ENCODE measurements around the gene KRTAP1-3. TPM values are rescaled to one million over a fixed set of nuclear protein-coding genes. Genes with fewer than 3 reads are reported as not detected.
"Not testable (repeated sequence)": the region's sequence is repeated elsewhere in the genome, so short reads cannot be mapped to it uniquely, and the experiment has no call there.

The KRTAP1-3 gene
- total RNA-seq: not detected in 2 replicates

DNA sequence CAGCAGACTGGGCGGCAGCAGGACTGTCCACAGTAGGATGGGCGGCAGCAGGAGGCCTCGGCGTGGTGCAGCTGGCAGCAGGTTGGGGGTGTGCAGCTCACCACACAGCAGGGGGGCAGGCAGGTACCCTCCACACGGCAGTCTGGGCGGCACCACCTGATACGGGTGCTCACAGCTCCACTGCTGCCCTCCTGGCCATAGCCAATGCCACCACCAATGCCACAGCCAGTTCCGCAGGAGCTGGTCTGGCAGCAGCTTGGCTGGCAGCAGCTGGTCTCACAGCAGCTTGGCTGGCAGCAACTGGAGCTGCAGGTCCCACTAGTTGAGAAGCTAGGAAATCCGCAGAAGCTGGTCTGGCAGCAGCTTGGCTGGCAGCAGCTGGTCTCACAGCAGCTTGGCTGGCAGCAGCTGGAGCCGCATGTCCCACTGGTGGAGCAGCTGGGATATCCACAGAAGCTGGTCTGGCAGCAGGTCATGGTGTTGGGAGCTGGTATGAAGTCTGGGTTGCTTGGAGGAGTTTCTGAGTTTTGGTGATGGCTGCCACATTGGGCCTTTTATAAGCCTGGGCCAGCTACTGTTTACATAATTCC is at the start of gene KRTAP1-3:
TSS of gene KRTAP1-3 (minus strand) at position 529 of the 590 bp plus-strand sequence. CDS start at position 476, 53 bp downstream.
- DNase-seq (ENCODE audit: low read depth in 2 of 2): not testable (repeated sequence)

GRCh38 chr17:41084100-41084856 is 49.6 kb upstream of the KRTAP1-3 start, which contains the start of gene KRTAP4-7:
Gene KRTAP4-7 (plus strand): TSS chr17:41084150. CDS start chr17:41084207, 57 bp downstream.
- DNase-seq (ENCODE audit: low read depth in 2 of 2): not testable (repeated sequence)

GRCh38 chr17:41083427-41083826 is 48.8 kb upstream of the KRTAP1-3 start:
- not testable (repeated sequence) for DNase-seq (ENCODE audit: low read depth in 2 of 2)

DNA sequence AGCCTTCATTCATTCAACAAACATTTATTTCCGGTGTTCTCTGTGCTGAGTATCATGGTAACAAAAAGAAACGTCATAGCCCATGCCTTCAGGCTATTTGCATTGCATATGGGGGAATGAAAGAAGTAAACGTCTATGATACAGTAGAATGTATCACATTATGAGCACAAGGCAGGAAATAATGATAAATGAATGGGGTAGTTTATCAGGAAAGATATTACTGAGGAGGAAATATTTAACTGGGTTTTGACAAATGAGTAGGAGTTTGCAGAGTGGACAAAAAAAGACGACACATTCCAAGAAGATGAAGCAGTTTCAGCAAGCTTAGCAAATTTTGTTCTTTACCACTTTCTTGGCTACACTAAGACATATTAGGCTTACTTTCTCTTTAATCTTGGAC is 48.0 kb upstream of the KRTAP1-3 start:
- no peak for DNase-seq (ENCODE audit: low read depth in 2 of 2)

- DNase-seq (ENCODE audit: low read depth in 2 of 2): no peak
Measured at GRCh38 chr17:41076788-41077187, 42.1 kb upstream of the KRTAP1-3 start.

DNA sequence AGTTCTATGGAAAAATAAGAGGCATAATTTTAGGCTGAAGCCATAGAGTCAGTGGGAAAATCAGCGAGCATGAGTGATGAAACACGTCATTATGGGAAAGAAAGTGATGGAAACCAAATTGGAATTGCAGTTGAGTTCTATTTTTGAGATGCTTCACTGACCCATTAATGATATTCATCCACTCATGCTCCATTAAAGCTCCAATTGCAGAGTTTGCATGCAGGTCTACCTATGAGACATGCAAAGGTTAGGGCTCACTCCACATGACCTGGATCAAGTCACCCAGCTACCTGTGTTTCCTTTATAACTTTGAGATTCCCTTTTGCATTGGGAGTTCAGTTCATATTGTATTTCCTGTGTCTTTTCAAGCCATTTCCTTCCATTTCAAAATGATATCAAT is 39.0 kb upstream of the KRTAP1-3 start:
- DNase-seq (ENCODE audit: low read depth in 2 of 2): no peak

DNA sequence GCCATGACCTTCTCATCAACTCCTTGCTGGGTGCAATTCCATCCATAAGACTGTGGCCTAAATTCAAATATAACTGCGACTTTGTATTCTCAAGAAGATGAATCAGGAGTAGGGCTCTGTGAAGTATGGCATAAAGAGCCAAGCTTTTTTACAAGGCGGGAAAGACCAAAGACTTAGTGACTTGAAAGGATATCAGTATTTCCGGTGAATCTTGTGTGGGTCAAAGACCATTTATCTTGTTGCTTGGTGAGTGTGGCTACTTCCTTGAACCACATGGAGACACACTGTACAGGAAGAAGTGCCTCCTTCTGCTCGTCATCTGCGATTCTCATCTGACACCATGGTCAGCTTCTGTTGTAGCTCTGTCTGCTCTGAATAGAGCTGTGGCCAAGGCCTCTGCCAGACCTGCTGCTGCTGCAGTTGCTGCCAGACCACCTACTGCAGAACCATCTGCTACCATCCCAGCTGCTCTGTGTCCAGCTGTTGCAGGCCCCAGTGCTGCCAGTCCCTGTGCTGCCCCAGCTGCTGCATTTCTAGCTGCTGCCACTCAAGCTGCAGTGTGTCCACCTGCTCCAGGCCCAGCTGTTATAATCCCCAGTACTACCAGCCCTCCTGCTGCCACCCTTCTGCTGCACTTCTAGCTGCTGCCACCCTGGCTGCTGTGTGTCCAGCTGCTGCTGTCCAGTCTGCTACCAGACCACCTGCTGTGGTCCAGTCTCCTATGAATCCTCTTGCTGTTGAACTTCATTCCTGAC is 37.1 kb upstream of the KRTAP1-3 start:
- DNase-seq (ENCODE audit: low read depth in 2 of 2): no peak

- DNase-seq (ENCODE audit: low read depth in 2 of 2): no peak
Measured at GRCh38 chr17:41069031-41069430, 34.4 kb upstream of the KRTAP1-3 start.

DNA sequence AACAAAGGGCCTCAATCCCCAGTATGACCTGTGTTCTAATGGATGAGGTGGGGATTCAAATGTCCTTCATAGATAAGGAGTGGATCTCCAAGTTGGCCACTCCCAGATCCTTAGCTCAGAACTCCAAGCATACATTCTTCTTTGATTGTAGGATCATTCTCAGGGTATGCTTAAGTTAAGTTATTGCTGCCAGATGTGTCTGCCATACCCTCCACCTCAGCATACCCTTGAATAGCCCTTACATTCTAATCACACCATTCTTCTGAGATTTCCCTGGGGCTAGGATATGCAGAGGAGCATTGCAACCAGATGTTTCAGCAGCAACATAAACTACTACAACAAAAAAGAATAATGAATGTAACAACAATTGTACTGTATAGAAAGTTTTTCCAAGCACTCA is 32.6 kb upstream of the KRTAP1-3 start:
- no peak for DNase-seq (ENCODE audit: low read depth in 2 of 2)

DNA sequence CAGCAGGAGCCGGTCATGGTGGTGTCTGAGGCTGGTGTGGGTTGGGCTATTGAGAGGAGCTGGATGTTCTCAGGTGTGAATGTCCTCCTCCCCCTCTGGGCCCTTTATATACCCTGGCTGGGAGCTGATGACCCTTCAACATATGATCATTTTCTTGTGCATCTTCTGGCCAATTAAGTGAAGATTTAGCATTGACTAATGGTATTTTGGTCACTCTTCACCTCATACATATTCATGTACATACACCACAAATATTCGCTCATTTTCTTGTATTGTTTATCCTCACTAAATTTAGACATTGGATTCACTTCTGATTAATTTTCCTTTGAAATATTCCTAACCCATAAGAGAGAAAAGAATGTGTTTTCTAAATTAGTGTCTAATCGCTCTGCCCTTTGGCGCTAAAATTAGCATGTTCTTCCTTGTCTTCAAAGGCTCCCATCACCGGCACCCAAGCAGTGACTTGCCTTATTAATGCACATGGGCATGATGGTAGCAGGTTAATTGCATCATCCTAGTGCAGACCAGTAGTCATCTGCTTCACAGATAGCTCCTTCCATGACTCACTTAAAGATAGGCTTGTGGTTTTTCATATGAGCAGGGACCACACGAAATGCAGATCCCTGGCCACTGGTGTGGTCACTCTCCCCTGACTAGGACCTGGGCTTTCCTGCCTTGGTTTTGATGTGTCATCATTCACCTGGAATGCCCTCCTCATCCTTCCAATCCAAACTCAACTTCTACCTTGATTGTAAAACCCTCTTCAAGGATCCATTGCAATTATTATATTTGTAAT is 31.4 kb upstream of the KRTAP1-3 start, which contains the start of gene KRTAP2-4:
TSS of gene KRTAP2-4 (minus strand) at position 51 of the 796 bp plus-strand sequence. CDS start at position 17, 34 bp downstream.
- DNase-seq (ENCODE audit: low read depth in 2 of 2): no peak

DNA sequence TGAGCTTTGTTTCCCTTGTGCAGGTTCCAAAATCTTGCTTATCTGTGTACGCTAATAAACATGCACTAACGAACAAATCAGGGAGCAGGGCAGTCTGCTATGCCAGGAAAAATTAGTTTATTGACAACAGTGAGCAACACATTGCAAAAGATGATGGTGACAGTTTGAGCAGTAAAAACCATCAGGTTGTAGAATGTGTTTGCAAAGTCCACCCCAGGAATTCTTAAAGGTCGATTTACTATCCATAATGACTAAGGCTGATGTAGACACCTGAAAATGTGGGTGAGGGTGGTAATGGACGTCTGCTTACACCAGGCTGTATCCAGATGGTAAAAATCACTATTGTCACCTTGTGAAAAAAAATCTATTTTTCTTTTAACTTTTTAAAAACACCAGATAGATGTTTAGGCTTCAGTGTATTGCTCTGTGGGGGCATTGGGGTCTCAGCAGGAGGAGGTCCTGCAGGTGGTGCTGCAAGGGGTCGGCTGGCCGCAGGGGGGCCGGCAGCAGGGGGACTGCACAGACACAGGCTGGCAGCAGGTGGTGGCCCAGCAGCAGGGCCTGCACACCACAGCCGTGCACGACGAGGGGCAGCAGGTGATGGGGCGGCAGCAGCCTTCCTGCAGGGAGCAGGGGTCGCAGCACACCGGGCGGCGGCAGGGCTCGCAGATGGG is 30.5 kb upstream of the KRTAP1-3 start:
- DNase-seq (ENCODE audit: low read depth in 2 of 2): not testable (repeated sequence)

GRCh38 chr17:41064301-41064700 is 29.6 kb upstream of the KRTAP1-3 start:
- no peak for DNase-seq (ENCODE audit: low read depth in 2 of 2)

DNA sequence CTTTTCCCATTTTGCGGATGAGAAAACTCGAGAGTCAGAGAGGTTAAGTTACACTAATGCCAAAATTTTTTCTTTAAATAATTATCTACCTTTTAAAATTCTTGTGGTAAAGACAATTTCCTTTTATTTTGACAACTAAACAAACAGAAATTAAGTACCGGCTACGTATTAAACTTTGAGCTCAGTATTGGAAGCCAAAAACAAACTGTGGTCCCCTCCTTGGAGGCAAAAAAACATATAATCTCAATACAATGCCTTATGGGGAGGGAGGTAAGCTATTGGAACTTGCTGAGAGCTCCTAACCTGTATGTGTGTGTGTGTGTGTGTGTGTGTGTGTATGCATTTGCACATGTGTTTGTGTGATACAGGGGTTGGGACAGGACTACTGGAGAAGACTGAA is 28.8 kb upstream of the KRTAP1-3 start:
- no peak for DNase-seq (ENCODE audit: low read depth in 2 of 2)

DNA sequence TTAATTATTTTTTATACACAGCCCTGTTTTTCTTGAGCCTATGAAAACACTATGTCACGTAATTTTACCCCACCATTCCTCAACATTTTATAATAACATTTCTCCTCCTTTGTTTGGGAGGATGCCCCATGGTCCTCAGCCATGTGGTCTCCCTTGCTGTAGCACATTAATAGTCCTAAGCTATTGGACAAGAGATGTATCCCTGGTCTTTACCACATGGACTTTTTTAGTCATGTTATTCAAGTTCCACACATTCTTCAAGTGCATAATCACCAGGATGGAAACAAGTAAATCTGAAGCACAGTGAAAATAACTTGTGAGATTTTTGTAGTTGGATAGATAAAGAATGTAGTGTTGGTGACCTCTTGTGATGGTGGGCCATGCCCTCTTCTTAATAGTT is 27.3 kb upstream of the KRTAP1-3 start:
- no peak for DNase-seq (ENCODE audit: low read depth in 2 of 2)

DNA sequence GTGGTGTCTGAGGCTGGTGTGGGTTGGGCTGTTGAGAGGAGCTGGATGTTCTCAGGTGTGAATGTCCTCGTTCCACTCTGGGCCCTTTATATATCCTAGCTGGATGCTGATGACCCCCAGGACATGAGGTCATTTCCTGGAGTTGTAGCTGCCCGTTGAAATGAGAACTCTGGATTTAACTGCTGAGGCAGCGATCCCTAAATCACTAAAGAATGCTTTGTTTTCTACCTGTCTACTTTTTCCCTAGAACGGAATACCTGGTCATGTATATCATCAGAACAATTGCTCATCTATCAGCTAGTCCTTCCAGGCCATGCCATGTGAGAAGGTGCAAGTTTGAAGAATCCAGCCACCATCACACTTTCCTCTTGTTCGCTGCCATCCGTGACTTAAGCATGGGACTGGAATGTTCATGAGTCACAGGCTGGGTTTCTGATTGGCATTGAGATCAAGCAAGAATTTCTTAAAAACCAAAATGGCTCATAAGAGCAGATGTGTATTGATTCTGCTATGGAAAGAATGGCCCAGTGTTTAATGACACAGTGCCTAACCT is 25.5 kb upstream of the KRTAP1-3 start, which contains the start of gene KRTAP2-3:
TSS of gene KRTAP2-3 (minus strand) at position 63 of the 553 bp plus-strand sequence. CDS start 64 bp downstream, outside the sequence.
- DNase-seq (ENCODE audit: low read depth in 2 of 2): peak in 1 of 2 donors; percentile 12

DNA sequence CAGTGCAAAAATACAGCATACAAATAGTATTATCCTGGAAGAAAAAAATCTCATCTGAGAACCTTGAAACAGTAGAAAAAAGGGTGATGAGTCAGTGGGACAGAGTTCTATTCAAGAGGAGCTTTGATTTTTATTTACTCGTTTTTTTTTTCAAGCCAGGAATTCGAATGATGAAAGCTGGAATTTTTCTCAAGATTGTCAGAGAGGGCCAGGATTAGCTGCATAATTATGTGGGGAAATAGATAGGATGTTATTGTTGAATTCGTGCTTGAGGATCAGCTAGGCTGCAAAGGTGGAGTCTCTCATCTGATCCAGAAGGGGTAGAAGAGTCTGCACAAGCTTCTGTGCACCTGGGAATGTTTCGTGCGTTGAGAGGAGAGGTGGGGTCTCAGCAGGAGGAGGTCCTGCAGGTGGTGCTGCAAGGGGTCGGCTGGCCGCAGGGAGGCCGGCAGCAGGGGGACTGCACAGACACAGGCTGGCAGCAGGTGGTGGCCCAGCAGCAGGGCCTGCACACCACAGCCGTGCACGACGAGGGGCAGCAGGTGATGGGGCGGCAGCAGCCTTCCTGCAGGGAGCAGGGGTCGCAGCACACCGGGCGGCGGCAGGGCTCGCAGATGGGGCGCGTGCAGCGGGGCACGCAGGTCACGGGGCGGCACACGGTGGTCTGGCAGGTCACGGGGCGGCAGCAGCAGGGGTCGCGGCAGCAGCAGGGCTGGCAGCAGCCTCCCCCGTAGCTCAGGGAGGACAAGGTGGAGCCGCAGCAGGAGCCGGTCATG is 24.8 kb upstream of the KRTAP1-3 start:
- DNase-seq (ENCODE audit: low read depth in 2 of 2): not testable (repeated sequence)

- no peak for DNase-seq (ENCODE audit: low read depth in 2 of 2)
Measured at GRCh38 chr17:41058741-41059140, 24.1 kb upstream of the KRTAP1-3 start.

GRCh38 chr17:41057547-41057946 is 22.9 kb upstream of the KRTAP1-3 start:
- DNase-seq (ENCODE audit: low read depth in 2 of 2): no peak

DNA sequence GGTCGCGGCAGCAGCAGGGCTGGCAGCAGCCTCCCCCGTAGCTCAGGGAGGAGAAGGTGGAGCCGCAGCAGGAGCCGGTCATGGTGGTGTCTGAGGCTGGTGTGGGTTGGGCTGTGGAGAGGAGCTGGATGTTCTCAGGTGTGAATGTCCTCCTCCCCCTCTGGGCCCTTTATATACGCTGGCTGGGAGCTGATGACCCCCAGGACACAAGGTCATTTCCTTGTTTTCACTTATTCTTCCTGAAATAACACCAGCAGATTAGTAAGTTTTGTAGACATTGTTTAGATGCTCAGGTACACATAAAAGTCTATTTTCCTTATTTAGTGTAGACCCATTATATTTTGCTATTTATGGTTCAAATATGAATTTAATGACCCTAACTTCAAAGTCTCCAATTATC is 20.5 kb upstream of the KRTAP1-3 start, which contains the start of gene KRTAP2-2:
TSS of gene KRTAP2-2 (minus strand) at position 101 of the 400 bp plus-strand sequence. CDS start at position 82, 19 bp downstream.
- DNase-seq (ENCODE audit: low read depth in 2 of 2): not testable (repeated sequence)
